ENCODE measurements around the gene LCE5A.
"Not testable (repeated sequence)": the region's sequence is repeated elsewhere in the genome, so short reads cannot be mapped to it uniquely, and the experiment has no call there.

LCE5A gene

GRCh38 chr1:152516082-152516481, 5.5 kb downstream of the LCE5A start:
- DNase-seq (ENCODE audit: low read depth) = no peak

DNA sequence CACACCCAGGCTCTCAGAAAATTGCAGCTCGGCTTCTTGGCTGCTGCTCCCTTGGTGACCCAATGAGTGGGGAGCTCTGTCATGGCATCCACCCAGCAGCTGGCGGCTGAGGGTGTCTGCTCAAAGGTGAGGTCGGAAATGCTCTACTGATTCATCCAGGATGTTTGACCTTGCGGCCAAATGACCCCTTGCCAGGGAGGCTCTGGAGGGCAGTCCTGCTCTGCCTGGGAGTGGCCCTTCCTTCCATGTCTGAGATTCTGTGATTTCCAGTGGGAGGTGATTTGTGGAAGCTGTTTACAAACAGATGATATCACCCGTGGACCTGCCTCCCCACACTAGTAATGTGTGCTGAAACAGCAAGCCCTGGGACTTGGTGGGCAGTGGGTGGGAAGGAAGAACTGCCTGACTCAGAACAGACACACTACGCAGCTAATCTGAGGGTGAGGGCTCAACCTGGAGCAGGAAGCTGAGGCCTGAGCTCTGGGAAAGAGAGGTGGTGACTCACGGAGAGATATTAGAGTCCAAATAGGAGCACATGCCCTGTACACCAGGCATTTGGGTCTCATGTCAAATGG, 6.7 kb downstream of the LCE5A start:
- DNase-seq (ENCODE audit: low read depth) = no peak

DNA sequence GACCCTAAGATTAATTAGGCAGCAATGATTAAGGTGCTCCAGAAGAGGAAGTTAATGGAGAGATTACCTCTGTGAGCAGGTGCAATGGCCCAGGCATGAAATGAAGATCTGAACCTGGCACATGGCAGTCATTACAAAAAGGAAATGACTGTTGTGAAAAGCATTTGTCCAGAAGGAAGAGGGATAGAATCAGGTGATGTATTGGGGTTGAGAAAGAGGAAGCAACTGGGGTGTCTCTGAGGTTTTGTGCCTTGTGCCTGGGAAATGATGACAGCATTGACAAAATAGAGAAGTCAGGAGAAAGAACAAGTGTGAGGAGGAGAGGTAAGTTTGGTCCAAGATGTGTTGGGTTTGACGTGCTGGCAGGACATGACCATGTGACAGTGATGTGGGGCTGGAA, 9.2 kb downstream of the LCE5A start:
- DNase-seq (ENCODE audit: low read depth) = no peak

GRCh38 chr1:152520561-152521090, 10.0 kb downstream of the LCE5A start:
- DNase-seq (ENCODE audit: low read depth) = no peak

GRCh38 chr1:152525080-152525641, 14.6 kb downstream of the LCE5A start:
- no peak for DNase-seq (ENCODE audit: low read depth)

DNA sequence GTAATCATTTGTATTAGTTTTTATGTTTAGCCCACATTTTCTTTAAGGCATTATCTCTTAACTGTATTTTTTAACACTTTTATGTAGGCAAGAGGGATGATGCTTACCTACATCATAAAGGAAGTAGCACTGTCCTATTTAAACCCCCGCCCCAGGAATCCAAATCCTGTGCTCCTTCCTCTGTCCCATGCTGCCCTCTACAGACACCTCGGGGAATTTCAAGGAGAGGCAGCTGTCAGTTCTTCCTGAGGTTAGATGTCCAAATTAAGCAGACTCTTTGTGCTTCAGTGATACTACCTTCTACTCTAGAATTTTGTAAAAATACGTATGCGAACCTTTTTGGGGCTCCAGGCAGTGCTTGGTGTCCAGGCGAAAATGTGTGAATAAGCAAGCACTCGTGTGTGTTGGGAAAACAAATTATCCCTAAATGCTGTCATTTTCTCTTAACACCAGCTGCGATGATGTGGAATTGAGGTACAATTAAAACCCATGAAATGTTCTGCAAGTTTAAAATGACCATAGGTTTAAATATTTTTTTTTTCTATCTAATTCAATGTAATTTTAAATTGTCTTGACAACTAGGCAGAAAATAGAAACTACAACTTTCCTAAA, 22.8 kb downstream of the LCE5A start:
- DNase-seq (ENCODE audit: low read depth) = no peak

- DNase-seq (ENCODE audit: low read depth) = no peak
These were observed 25.2 kb downstream of the LCE5A start for GRCh38 chr1:152535774-152536173.

DNA sequence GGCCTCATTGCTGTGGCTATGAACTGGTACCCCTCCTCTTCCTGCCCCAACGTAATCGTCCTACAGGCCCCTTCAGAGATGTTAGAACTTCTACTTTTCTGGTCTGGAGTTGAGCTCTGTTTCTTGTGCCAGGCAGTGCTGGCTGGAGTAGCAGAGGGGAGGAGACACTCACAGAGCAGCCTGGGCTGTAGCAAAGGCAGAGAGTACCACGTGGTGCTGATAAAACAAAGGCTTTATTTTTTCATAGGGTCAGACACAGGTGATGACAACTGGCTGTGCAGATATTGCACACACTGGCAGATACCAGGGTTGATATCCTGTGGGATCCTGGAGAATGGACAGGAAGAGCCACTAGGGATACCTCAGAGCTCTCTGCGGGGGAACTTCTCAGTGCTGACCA, 26.9 kb downstream of the LCE5A start:
- no peak for DNase-seq (ENCODE audit: low read depth)

DNA sequence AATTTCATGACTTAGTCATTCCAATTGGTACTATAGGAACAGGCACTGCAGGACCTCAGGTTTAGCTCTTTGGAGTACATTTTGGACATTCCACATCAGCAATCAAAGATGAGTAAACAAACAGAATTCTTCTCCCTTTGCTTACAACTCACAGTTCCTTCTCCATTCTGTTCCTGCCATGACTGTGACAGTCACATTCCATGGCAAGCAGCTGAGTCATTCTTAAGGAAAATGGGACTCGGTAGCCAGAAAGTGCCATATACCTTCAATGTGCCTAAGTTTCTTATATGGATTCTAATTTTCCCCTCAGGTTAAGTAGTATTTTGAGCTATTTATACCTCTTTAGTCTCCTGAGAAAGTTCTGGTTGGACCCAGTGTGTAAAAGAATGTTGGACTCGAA, 29.3 kb downstream of the LCE5A start:
- no peak for DNase-seq (ENCODE audit: low read depth)

DNA sequence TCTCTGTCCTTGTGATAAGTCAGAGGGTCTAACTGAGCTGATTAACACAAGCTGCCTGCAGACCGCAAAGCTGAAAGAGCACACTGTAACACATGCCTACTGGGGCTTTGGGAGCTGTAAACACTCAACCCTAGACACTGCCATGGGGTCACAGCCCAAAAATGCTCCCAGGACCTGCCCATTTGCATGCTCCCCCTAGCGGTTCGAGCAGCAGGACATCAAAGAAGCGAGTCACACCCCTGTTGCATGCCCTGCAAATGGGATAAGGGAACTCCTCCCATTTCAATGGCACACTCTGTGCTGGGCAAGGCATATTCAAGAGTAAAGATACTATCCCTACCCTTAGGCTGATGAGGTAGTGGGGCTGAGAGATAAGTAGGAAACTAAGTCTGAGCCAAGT, 33.2 kb downstream of the LCE5A start:
- no peak for DNase-seq (ENCODE audit: low read depth)

- no peak for DNase-seq (ENCODE audit: low read depth)
These were observed 36.1 kb downstream of the LCE5A start for GRCh38 chr1:152546704-152547103.

- not testable (repeated sequence) for DNase-seq (ENCODE audit: low read depth)
These were observed 37.8 kb downstream of the LCE5A start for GRCh38 chr1:152548358-152548757.

All from stimulated activated CD8-positive, alpha-beta memory T cell treated with anti-CD3 and anti-CD28 coated beads, Interleukin-12 subunit alpha, Interleukin-12 subunit beta, amount 100 ng/mL, for 4 hours (primary cell).